Measurements from ENCODE around the gene CLK2.

CLK2 gene

DNA sequence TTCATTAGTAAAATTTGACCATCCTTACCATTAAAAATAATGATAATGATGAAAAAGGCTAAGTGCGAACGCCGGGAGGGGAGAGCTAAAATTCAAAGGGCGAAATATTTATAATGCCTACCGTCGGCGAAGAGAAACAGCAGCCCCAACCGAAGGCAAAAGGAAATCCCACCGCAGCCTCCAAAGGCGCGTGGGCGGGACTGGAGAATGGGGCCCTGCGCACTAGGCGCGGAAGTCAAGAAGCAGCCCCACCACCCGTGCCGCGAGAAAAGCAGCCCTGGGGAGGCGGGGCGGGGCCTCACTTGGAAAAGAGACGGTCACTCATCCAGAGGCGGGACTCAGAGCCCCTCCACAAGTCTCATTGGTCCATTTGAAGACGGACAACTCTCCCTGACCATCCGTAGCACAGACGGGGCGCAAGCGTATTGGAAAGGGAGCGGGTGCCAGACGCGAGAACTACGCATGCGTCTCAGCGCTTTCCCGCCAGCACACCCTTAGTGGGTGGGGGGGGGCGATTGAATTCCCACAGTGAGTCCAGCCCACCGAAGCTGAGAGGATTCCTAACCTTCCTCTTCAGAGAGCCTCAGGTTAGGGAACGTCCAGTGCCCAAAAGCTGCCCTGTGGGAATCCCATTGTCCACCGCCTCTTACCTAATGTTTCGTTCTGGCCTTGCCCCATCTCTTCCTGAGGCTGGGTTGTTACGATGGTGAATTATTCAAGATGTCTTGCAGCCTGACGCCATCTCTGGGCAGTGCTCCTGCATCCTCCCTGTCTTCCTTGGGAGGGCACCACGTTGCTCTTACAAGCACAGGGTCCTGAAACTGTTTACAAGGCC is 45.8 kb downstream of the CLK2 start:
- TF ChIP-seq TAF1 (IDR thresholded peaks at IDR 0.05; ENCODE audit: low read depth), result peak; percentile 76
- TF ChIP-seq YY1 (IDR thresholded peaks at IDR 0.05; ENCODE audit: low read depth), result no peak
- TF ChIP-seq FOXM1 (IDR thresholded peaks at IDR 0.05; ENCODE audit: borderline replicate concordance, low read depth), result no peak
- peak; percentile 94 for TF ChIP-seq EGR1 (IDR thresholded peaks at IDR 0.05)
- peak; percentile 87; the same call in 1 of the 2 replicates for TF ChIP-seq MAX (IDR thresholded peaks at IDR 0.05)
- TF ChIP-seq EP300 (IDR thresholded peaks at IDR 0.05; ENCODE audit: borderline replicate concordance), result no peak
- TF ChIP-seq, protein P1, sequence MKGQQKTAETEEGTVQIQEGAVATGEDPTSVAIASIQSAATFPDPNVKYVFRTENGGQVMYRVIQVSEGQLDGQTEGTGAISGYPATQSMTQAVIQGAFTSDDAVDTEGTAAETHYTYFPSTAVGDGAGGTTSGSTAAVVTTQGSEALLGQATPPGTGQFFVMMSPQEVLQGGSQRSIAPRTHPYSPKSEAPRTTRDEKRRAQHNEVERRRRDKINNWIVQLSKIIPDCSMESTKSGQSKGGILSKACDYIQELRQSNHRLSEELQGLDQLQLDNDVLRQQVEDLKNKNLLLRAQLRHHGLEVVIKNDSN (IDR thresholded peaks at IDR 0.05), result no peak
- no peak for TF ChIP-seq RAD21 (IDR thresholded peaks at IDR 0.05; ENCODE audit: low read depth)
- TF ChIP-seq CEBPB (IDR thresholded peaks at IDR 0.05), result no peak
- 0 out of 2 replicates have a peak, but pooled peaks have one; percentile 16 for TF ChIP-seq TEAD4 (IDR thresholded peaks at IDR 0.05)
- no peak for TF ChIP-seq NFIC (IDR thresholded peaks at IDR 0.05)
- TF ChIP-seq TCF12 (IDR thresholded peaks at IDR 0.05; ENCODE audit: low read depth), result 0 out of 2 replicates have a peak, but pooled peaks have one; percentile 22
- TF ChIP-seq CREB1 (IDR thresholded peaks at IDR 0.05; ENCODE audit: low read depth), result 0 out of 2 replicates have a peak, but pooled peaks have one; percentile 24
- no peak for TF ChIP-seq REST (IDR thresholded peaks at IDR 0.05; ENCODE audit: low read depth)
- TF ChIP-seq ZBTB7A (IDR thresholded peaks at IDR 0.05; ENCODE audit: low read depth), result 0 out of 2 replicates have a peak, but pooled peaks have one; percentile 38

GRCh38 chr1:155226910-155227260 is 46.4 kb downstream of the CLK2 start:
- TF ChIP-seq, protein P1 (IDR thresholded peaks at IDR 0.05), result peak; percentile 34
- TF ChIP-seq MAX (IDR thresholded peaks at IDR 0.05) (peak; percentile 96), CEBPB (IDR thresholded peaks at IDR 0.05) (no peak), CREB1 (IDR thresholded peaks at IDR 0.05; ENCODE audit: low read depth) (no peak), TAF1 (IDR thresholded peaks at IDR 0.05; ENCODE audit: low read depth) (no peak), EP300 (IDR thresholded peaks at IDR 0.05; ENCODE audit: borderline replicate concordance) (no peak), TEAD4 (IDR thresholded peaks at IDR 0.05) (no peak), YY1 (IDR thresholded peaks at IDR 0.05; ENCODE audit: low read depth) (0 out of 2 replicates have a peak, but pooled peaks have one; percentile 15), RAD21 (IDR thresholded peaks at IDR 0.05; ENCODE audit: low read depth) (no peak), EGR1 (IDR thresholded peaks at IDR 0.05) (no peak), TCF12 (IDR thresholded peaks at IDR 0.05; ENCODE audit: low read depth) (0 out of 2 replicates have a peak, but pooled peaks have one; percentile 20), ZBTB7A (IDR thresholded peaks at IDR 0.05; ENCODE audit: low read depth) (no peak), NFIC (IDR thresholded peaks at IDR 0.05) (no peak), REST (IDR thresholded peaks at IDR 0.05; ENCODE audit: low read depth) (no peak), FOXM1 (IDR thresholded peaks at IDR 0.05; ENCODE audit: borderline replicate concordance, low read depth) (no peak)

GRCh38 chr1:155226188-155226909 is 47.0 kb downstream of the CLK2 start:
- TF ChIP-seq MAX (IDR thresholded peaks at IDR 0.05), result no peak
- peak; percentile 39 for TF ChIP-seq RAD21 (IDR thresholded peaks at IDR 0.05; ENCODE audit: low read depth)

DNA sequence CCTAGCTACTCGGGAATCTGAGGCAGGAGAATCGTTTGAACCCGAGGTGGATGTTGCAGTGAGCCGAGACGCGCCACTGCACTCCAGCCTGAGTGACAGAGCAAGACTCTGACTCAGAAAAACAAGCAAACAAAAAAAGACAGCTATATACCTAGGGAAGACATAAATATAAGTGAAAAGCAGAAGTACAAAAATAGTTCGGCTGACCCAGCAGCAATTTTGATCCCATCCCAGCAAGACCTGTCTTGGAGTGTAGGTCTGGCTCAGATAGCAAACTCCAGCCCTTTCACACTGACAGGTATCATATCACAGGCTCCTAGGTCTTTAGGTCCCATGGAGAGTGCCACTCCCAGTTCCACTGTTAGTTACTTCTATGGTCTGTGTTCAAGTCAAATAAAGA is 50.3 kb downstream of the CLK2 start:
- TF ChIP-seq ZBTB7A (IDR thresholded peaks at IDR 0.05; ENCODE audit: low read depth) (no peak), CEBPB (IDR thresholded peaks at IDR 0.05) (no peak), RAD21 (IDR thresholded peaks at IDR 0.05; ENCODE audit: low read depth) (no peak), TAF1 (IDR thresholded peaks at IDR 0.05; ENCODE audit: low read depth) (no peak), EGR1 (IDR thresholded peaks at IDR 0.05) (no peak), NFIC (IDR thresholded peaks at IDR 0.05) (no peak), YY1 (IDR thresholded peaks at IDR 0.05; ENCODE audit: low read depth) (no peak), REST (IDR thresholded peaks at IDR 0.05; ENCODE audit: low read depth) (no peak), TEAD4 (IDR thresholded peaks at IDR 0.05) (no peak)

Data from Ishikawa (cell line).